ENCODE data around the gene SPI1. TPM values are rescaled to one million over a fixed set of nuclear protein-coding genes. Genes with fewer than 3 reads are reported as not detected.

SPI1 gene
- total RNA-seq, 1 donor from 2014 or later = not detected

- H3K9me3 ChIP-seq (ENCODE audit: low read depth) = no peaks in the 10 kb centered on the region
- no peak overlapping the region for H3K4me3 ChIP-seq
- peaks cover 23% of the 10 kb centered on the region for H3F3A ChIP-seq (ENCODE audit: low read depth)
- TF ChIP-seq CTCF (IDR thresholded peaks at IDR 0.05) = no peak
- Mint-ChIP-seq H3K27me3 (ENCODE audit: insufficient read depth, low read depth) (peaks cover 3% of the 10 kb centered on the region), H3K36me3 (no peaks in the 10 kb centered on the region), H3K27ac (no peak overlapping the region), H3K4me1 (peaks cover 14% of the 10 kb centered on the region), H3K4me3 (no peak overlapping the region), H3K9me3 (no peaks in the 10 kb centered on the region)
- no peak overlapping the region for H3K9ac ChIP-seq
- H3K4me1 ChIP-seq = peaks cover 21% of the 10 kb centered on the region
- no peak overlapping the region for H3K27ac ChIP-seq
- DNase-seq (ENCODE audit: low spot score) = no peak
- H3K79me2 ChIP-seq (ENCODE audit: low read depth) = no peaks in the 10 kb centered on the region
- no peaks in the 10 kb centered on the region for H3K36me3 ChIP-seq
- H3K4me2 ChIP-seq = no peak overlapping the region
- H3K27me3 ChIP-seq = no peaks in the 10 kb centered on the region
- no peak overlapping the region for H2AFZ ChIP-seq (replicated peaks)
- no peaks in the 10 kb centered on the region for H4K20me1 ChIP-seq (ENCODE audit: low read depth)
Measured at GRCh38 chr11:47350315-47350714, 28.0 kb downstream of the SPI1 start.

GRCh38 chr11:47349521-47350095 lies 28.7 kb downstream of the SPI1 start:
- Mint-ChIP-seq H3K9me3 (no peaks in the 10 kb centered on the region), H3K27me3 (ENCODE audit: insufficient read depth, low read depth) (peaks cover 3% of the 10 kb centered on the region), H3K4me1 (peaks cover 13% of the 10 kb centered on the region), H3K36me3 (no peaks in the 10 kb centered on the region), H3K27ac (no peak overlapping the region), H3K4me3 (no peak overlapping the region)
- TF ChIP-seq EZH2 (IDR thresholded peaks at IDR 0.05) = no peak
- TF ChIP-seq EZH2phosphoT487 (IDR thresholded peaks at IDR 0.05) = no peak
- TF ChIP-seq CTCF (IDR thresholded peaks at IDR 0.05) = no peak
- Histone ChIP-seq H3K9ac (no peak overlapping the region), H3K9me3 (ENCODE audit: low read depth) (no peaks in the 10 kb centered on the region), H3K4me3 (no peak overlapping the region), H2AFZ (replicated peaks) (no peak overlapping the region), H4K20me1 (ENCODE audit: low read depth) (no peaks in the 10 kb centered on the region), H3K27me3 (no peaks in the 10 kb centered on the region), H3K4me2 (no peak overlapping the region), H3F3A (ENCODE audit: low read depth) (peaks cover 31% of the 10 kb centered on the region), H3K36me3 (no peaks in the 10 kb centered on the region), H3K27ac (no peak overlapping the region), H3K79me2 (ENCODE audit: low read depth) (no peaks in the 10 kb centered on the region), H3K4me1 (peaks cover 26% of the 10 kb centered on the region)
- DNase-seq (ENCODE audit: low spot score) = no peak

- Histone ChIP-seq H3K9me3 (ENCODE audit: low read depth) (no peaks in the 10 kb centered on the region), H2AFZ (replicated peaks) (no peak overlapping the region), H3K79me2 (ENCODE audit: low read depth) (no peaks in the 10 kb centered on the region), H3K4me1 (peaks cover 25% of the 10 kb centered on the region), H3K27ac (no peak overlapping the region), H3K4me3 (no peak overlapping the region), H3K36me3 (no peaks in the 10 kb centered on the region), H3K27me3 (no peaks in the 10 kb centered on the region), H4K20me1 (ENCODE audit: low read depth) (no peaks in the 10 kb centered on the region), H3K9ac (no peak overlapping the region), H3K4me2 (no peak overlapping the region), H3F3A (ENCODE audit: low read depth) (peaks cover 30% of the 10 kb centered on the region)
- Mint-ChIP-seq H3K36me3 (no peaks in the 10 kb centered on the region), H3K27me3 (ENCODE audit: insufficient read depth, low read depth) (peaks cover 3% of the 10 kb centered on the region), H3K9me3 (no peaks in the 10 kb centered on the region), H3K4me3 (no peak overlapping the region), H3K27ac (peak overlapping the region; percentile 25), H3K4me1 (peaks cover 11% of the 10 kb centered on the region)
- no peak for TF ChIP-seq EZH2phosphoT487 (IDR thresholded peaks at IDR 0.05)
- TF ChIP-seq CTCF (IDR thresholded peaks at IDR 0.05) = peak; percentile 51
- DNase-seq (ENCODE audit: low spot score) = peak; percentile 74
Measured at GRCh38 chr11:47348859-47349258, 29.5 kb downstream of the SPI1 start.

Measured in neural progenitor cell (in vitro differentiated cells).